Hippocampal formation (tissue), 2 donors: ENCODE measurements around the gene ZSCAN10.
A peak's percentile ranks its signal among the peaks of the same experiment; 100 is the strongest.
"Not testable (repeated sequence)": the region's sequence is repeated elsewhere in the genome, so short reads cannot be mapped to it uniquely, and the experiment has no call there.

Experiments
- DNase-seq, 2 donors: peaks; one replicate each; lab custom pipeline; 2025; lab: John Stamatoyannopoulos, UW

The ZSCAN10 gene

DNA sequence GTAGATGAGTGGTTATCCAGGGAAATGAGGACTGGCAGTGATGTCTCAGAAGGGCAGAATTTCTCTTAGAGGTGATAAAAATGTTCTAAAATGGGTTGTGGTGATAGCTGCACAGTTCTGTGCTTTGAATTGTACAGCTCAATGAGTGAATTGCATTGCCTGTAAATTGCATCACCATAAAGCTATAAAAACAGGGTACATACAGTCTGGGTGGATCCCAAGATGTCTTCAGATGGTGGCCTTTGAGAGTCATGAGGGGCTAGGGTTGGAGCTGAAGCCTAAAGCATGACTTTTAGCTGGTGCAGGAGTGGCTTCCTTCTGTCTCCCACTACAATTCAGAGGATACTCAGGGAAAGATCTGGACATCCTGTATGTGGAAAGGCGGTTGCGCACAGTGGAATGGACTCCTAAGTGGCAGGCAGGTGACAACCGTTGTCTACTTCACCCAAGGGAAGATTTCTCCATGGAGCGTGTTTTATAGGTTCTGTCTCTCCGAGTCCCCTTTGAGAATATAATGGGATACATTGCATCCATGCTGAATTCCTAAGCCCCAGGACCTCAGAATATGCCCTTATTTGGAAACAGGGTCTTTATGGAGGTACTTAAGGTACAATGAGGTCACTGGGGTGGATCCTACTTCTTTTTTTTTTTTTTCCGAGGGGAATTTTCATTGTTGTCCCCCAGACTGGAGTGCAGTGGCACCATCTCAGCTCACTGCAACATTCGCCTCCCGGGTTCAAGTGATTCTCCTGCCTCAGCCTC lies 35.3 kb downstream of the ZSCAN10 start:
- no peak for DNase-seq

GRCh38 chr16:3062553-3062952 lies 36.5 kb downstream of the ZSCAN10 start:
- DNase-seq, result no peak

DNA sequence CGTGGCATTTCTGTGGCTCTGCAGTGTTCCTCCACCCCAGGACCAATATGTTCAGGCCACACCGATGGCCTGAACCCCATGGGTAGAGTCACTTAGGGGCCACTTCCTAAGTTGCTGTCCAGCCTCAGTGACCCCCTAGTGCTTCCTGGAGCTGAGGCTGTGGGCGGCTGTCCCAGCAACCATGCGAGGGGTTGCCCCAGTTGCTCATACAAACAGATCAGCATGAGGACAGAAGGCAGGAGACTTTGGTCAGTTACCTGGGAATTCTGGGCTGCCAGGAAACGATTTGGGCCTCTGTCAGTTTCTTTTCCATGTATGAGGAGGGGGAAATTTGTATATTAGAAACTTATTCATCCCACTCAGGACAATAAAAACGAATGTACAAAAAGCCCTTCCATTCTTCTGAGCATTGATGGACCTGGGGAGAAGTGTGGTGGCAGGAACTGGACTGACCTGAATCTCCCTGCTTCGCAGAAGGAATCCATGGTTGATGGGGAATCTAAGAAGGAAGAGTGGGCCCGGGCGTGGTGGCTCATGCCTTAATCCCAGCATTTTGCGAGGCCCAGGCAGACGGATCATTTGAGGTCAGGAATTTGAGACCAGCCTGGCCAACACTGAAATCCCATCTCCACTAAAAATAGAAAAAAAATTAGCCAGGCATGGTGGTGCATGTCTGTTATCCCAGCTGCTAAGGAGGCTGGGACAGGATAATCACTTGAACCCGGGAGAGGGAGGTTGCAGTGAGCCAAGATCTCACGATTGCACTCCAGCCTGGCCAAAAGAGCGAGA lies 38.6 kb downstream of the ZSCAN10 start:
- no peak for DNase-seq

DNA sequence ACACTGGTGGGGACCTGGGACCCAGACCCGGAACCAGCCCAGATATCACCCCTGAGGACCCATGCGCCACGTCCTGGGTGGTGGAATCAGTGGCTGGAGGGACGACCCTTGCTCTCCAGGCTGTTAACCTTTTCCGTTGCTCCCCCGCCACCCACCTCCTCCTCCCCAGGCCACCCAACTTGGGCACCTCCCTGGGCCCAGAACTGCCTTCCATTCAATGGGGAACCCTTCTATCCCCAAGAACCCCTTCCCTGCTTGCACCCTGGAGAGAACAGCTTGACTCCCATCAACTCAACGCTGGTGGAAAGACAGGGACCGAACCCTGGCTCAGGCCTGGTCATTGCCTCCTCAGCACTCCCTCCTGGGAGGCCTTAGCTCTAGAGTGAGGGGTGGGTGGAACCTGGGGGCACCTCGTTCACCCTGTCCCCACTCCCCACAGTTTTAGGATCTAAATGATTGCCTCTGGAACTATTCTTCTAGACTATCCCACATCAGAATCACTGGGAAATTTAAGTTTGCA lies 39.3 kb downstream of the ZSCAN10 start:
- DNase-seq, result no peak

- DNase-seq, result peak; percentile 40 to 70
These were observed 39.9 kb downstream of the ZSCAN10 start for GRCh38 chr16:3059041-3059722.

DNA sequence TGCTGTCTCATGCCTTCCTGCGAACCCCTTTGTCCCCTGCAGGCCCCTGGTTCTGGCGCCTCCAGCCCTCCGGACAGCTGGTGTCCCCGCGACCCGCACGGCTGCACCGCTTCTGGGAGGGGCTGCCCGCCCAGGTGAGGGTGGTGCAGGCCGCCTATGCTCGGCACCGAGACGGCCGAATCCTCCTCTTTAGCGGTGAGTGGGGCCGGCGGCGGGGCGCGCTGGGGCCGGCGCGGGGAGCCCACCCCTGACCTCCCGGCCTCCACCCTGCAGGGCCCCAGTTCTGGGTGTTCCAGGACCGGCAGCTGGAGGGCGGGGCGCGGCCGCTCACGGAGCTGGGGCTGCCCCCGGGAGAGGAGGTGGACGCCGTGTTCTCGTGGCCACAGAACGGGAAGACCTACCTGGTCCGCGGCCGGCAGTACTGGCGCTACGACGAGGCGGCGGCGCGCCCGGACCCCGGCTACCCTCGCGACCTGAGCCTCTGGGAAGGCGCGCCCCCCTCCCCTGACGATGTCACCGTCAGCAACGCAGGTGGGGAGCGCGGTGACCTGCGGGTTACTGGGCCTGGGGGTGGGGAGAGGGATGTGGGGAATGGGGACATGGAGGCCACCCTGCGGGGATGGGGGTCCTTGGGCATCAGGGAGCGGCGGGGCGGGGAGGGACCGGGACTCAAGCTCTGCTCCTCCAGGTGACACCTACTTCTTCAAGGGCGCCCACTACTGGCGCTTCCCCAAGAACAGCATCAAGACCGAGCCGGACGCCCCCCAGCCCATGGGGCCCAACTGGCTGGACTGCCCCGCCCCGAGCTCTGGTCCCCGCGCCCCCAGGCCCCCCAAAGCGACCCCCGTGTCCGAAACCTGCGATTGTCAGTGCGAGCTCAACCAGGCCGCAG lies 40.7 kb downstream of the ZSCAN10 start:
- no peak for DNase-seq

DNA sequence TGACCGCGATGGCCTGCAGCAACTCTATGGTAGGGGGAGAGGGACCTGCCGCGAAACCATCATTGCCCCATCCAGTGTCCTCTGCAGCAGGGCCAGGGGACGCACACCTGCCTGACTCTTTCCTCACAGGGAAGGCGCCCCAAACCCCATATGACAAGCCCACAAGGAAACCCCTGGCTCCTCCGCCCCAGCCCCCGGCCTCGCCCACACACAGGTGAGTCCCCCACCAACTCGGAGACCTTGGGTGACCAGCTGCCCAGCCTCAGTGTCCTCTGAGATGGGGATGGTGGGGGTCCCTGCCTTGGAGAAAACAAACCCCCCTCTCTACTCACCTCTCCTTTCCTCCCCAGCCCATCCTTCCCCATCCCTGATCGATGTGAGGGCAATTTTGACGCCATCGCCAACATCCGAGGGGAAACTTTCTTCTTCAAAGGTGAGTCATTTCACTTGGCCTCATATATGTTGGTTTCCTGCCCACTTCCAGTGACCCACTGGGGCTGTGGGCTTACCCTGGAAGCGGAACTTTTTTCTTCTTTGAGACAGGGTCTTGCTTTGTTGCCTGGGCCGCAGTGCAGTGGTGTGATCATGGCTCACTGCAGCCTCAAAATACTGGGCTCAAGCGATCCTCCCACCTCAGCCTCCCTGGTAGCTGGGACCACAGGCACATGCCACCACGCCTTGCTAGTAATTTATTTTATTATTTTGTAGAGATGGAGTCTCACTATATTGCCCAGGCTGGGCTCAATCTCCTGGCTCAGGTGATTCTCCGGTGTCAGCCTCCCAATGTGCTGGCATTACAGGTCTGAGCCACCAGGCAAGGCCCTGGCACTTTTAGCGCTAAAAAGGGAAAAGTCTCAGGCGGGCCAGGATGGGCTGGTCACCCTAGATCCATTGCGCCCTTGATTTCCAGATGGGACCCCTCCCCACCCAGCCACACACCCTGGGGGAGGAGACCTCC lies 41.6 kb downstream of the ZSCAN10 start:
- no peak for DNase-seq

GRCh38 chr16:3056336-3057180 lies 42.5 kb downstream of the ZSCAN10 start:
- no peak for DNase-seq

DNA sequence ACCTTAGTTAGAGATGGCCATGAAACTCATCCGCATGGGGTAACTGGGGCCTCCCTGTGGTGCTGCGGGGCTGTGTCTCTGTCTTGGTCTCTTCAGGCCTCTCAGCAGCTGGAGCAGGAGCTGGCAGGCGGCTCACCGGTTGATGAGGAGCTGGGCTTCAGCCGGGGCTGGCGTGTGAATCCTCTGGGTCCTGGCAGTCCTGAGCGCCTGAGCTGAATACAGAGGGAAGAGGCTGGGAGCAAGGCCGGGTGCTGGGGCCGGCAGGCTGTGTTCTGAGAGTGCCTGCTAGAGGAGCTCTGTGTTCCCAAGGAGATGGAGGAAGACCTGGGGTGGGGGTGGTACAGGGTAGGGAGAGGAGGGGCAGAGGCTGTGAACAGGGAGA lies 43.4 kb downstream of the ZSCAN10 start:
- not testable (repeated sequence) for DNase-seq

GRCh38 chr16:3054965-3055733 lies 43.9 kb downstream of the ZSCAN10 start:
- DNase-seq, result no peak

- DNase-seq, result not testable (repeated sequence)
These were observed 45.8 kb downstream of the ZSCAN10 start for GRCh38 chr16:3053330-3053710.

GRCh38 chr16:3052571-3053329 lies 46.3 kb downstream of the ZSCAN10 start:
- DNase-seq, result not testable (repeated sequence)

DNA sequence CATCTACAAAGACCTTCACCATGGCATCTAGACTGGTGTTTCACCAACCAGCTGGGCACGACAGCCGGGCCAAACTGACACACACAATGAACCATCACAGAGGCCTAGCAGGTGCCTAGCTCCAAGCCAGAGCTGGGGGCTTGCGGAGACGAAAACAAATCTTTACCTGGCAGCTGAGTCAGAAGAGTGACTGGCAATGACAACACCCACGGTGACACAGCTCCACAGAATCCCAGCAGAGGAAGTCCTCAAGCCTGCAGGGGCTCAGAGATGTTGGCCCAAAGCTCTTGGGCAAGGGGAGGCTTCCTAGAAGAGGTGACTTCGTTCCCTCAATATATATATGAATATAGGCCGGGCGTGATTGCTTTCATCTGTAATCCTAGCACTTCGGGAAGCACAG lies 47.6 kb downstream of the ZSCAN10 start:
- DNase-seq, result no peak

DNA sequence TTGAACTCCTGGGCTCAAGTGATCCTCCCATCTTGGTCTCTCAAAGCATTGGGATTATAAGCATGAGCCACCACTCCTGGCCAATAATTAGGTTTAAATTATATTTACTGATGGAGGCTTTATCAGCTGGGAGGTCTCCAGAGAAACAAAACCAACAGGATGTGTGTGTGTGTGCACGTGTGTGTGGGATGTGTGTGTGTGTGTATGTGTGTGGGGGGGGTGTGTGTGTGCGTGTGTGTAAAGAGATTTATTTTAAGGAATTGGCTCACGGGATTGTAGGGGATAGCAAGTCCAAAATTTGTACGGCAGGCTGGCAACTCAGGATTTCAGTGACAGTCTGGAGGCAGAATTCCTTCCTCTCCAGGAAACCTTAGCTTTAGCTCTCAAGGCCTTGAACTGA lies 48.1 kb downstream of the ZSCAN10 start:
- DNase-seq, result no peak

GRCh38 chr16:3050487-3050886 lies 48.6 kb downstream of the ZSCAN10 start:
- no peak for DNase-seq

DNA sequence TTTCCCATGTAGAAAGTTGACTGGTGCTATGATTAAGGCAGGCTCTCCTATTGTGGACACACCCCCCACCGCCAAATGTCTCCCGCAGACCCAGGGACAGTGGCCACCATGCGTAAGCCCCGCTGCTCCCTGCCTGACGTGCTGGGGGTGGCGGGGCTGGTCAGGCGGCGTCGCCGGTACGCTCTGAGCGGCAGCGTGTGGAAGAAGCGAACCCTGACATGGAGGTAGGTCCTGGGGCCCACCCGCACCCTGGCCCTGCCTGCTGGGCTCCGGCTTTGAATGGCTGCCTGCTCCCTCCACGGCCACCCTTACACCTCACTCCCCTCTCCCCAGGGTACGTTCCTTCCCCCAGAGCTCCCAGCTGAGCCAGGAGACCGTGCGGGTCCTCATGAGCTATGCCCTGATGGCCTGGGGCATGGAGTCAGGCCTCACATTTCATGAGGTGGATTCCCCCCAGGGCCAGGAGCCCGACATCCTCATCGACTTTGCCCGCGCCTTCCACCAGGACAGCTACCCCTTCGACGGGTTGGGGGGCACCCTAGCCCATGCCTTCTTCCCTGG lies 49.1 kb downstream of the ZSCAN10 start:
- no peak for DNase-seq

DNA sequence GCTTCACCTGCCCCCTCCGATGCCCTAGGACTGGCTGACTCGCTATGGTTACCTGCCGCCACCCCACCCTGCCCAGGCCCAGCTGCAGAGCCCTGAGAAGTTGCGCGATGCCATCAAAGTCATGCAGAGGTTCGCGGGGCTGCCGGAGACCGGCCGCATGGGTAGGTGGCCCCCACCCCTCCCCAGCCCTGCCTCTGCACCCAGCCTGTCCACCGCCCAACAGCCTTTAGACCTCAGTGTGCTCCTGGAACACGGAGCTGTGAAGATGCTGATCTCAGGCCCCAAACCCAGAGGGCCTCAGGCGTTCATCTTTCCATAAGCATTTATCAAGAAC lies 51.7 kb downstream of the ZSCAN10 start:
- DNase-seq, result no peak
